Gastrocnemius medialis (tissue), 4 donors: Measurements from ENCODE around the gene NUBP1. TPM values are rescaled to one million over a fixed set of nuclear protein-coding genes. Genes with fewer than 3 reads are reported as not detected.

ENCODE experiments used
- ATAC-seq, 2 donors: fragments of 150-250 bp; one replicate each; pipeline ENCODE4 v1.9.1; 2016
- DNase-seq, 2 donors: peaks; one replicate each; pipeline ENCODE4 v3.0.0-alpha.2; 2019
- H3K27ac ChIP-seq, 4 donors: fragments of 200-600 bp; sonication (generic); 1 replicate in 1 of 4; 2 replicates in 3 of 4; pipeline ENCODE4 v1.5.1; 2016 to 2018; ENCODE audit warnings: mild to moderate bottlenecking in 2 of 4, moderate library complexity in 1 of 4
- H3K27me3 ChIP-seq, 3 donors: fragments of 200-600 bp; sonication (generic) in 2 of 3; 1 replicate in 1 of 3; 2 replicates in 2 of 3; pipeline versions ENCODE4 v1.5.1 to v1.6.0; 2016 to 2019; ENCODE audit warnings: mild to moderate bottlenecking in 1 of 3, moderate library complexity in 1 of 3
- H3K36me3 ChIP-seq, 2 donors: fragments of 200-600 bp; sonication (generic) in 1 of 2; one replicate each; pipeline ENCODE4 v1.5.1; 2017 to 2018
- H3K4me1 ChIP-seq, 2 donors: fragments of 200-600 bp; sonication (generic) in 1 of 2; one replicate each; pipeline ENCODE4 v1.5.1; 2016 to 2017; ENCODE audit warnings: mild to moderate bottlenecking in 2 of 2
- H3K4me3 ChIP-seq, 4 donors: fragments of 200-600 bp; sonication (generic) in 3 of 4; 1 replicate in 1 of 4; 2 replicates in 3 of 4; pipeline ENCODE4 v1.5.1; 2016 to 2019; ENCODE audit warnings: mild to moderate bottlenecking in 2 of 4
- H3K9me3 ChIP-seq, 3 donors: fragments of 200-600 bp; sonication (generic) in 2 of 3; 1 replicate in 1 of 3; 2 replicates in 2 of 3; pipeline ENCODE4 v1.5.1; 2016 to 2019
- CTCF ChIP-seq, 5 experiments: fragments of 450-650 bp in 3 of 5; fragments of 200-600 bp in 2 of 5; sonication (generic) in 2 of 5; IDR thresholded peaks in 4 of 5; conservative IDR thresholded peaks in 1 of 5; 1 replicate in 4 of 5; 2 replicates in 1 of 5; pipeline ENCODE4 v1.5.1; 2016 to 2019; ENCODE audit warnings: antibody characterized with exemption in 5 of 5, mild to moderate bottlenecking in 3 of 5, moderate library complexity in 3 of 5
- POLR2A ChIP-seq, 2 donors: fragments of 450-650 bp; IDR thresholded peaks; one replicate each; pipeline ENCODE4 v1.6.1; 2017; ENCODE audit warnings: antibody characterized with exemption in 2 of 2, mild to moderate bottlenecking in 2 of 2, moderate library complexity in 2 of 2
- in situ Hi-C, 4 donors: fragments of 200-750 bp; cut with MboI; loops; one replicate each; pipeline versions ENCODE4 v1.15.0 to v1.8.0; 2017; ENCODE audit warnings: low sequenced_read_pairs in 4 of 4
- intact Hi-C: fragments of 100-400 bp; cut with DNase I; formaldehyde crosslinking; loops from one replicate; pipeline ENCODE4 v1.15.1; 2023; ENCODE audit warnings: low total_unique reads
- total RNA-seq, 4 donors: library from RNA; depleted of rRNA; stranded (reverse); fragments of >200 nt; gene quantifications; one replicate each; pipeline versions ENCODE4 v1.1.0 to v1.2.3, GENCODE V29; 2016

Gene NUBP1
- total RNA-seq, 4 donors from 2014 or later: 19.2 to 38.5 (median 26.9) TPM

GRCh38 chr16:10762336-10763016 lies 18.8 kb downstream of the NUBP1 start:
- H3K4me1 ChIP-seq: no peaks in the 10 kb centered on the region
- TF ChIP-seq CTCF (IDR thresholded peaks at IDR 0.05 in 4 of 5, conservative IDR thresholded peaks at IDR 0.05 in 1 of 5) (no peak), POLR2A (IDR thresholded peaks at IDR 0.05) (no peak)
- intact Hi-C loops: no loop called here
- no peak for DNase-seq
- no peaks in the 10 kb centered on the region for H3K27me3 ChIP-seq
- in situ Hi-C loops: no loop called here
- H3K36me3 ChIP-seq: peaks cover 0 to 85% of the 10 kb centered on the region in 2 donors
- H3K27ac ChIP-seq: no peak overlapping the region
- no peaks in the 10 kb centered on the region for H3K9me3 ChIP-seq
- ATAC-seq: no peak
- H3K4me3 ChIP-seq: no peak overlapping the region

- intact Hi-C loops: no loop called here
- in situ Hi-C loops: no loop called here
- Histone ChIP-seq H3K4me1 (no peaks in the 10 kb centered on the region), H3K4me3 (no peak overlapping the region), H3K36me3 (peaks cover 0 to 85% of the 10 kb centered on the region in 2 donors), H3K9me3 (no peaks in the 10 kb centered on the region), H3K27me3 (no peaks in the 10 kb centered on the region), H3K27ac (no peak overlapping the region)
- TF ChIP-seq POLR2A (IDR thresholded peaks at IDR 0.05) (no peak), CTCF (IDR thresholded peaks at IDR 0.05 in 4 of 5, conservative IDR thresholded peaks at IDR 0.05 in 1 of 5) (no peak)
- ATAC-seq: no peak
- DNase-seq: no peak
Measured at GRCh38 chr16:10763456-10763855, 19.8 kb downstream of the NUBP1 start.

GRCh38 chr16:10765772-10766171 lies 22.1 kb downstream of the NUBP1 start:
- Histone ChIP-seq H3K9me3 (no peaks in the 10 kb centered on the region), H3K4me3 (no peak overlapping the region), H3K36me3 (peaks cover 0 to 73% of the 10 kb centered on the region in 2 donors), H3K4me1 (no peaks in the 10 kb centered on the region), H3K27me3 (no peaks in the 10 kb centered on the region), H3K27ac (no peak overlapping the region)
- ATAC-seq (no peak), DNase-seq (no peak)
- in situ Hi-C loops (no loop called here), intact Hi-C loops (no loop called here)
- TF ChIP-seq POLR2A (IDR thresholded peaks at IDR 0.05) (no peak), CTCF (IDR thresholded peaks at IDR 0.05 in 4 of 5, conservative IDR thresholded peaks at IDR 0.05 in 1 of 5) (no peak)

GRCh38 chr16:10767127-10767526 lies 23.5 kb downstream of the NUBP1 start:
- intact Hi-C loops: no loop called here

More at GRCh38 chr16:10767127-10767526, 23.5 kb downstream of the NUBP1 start:
- TF ChIP-seq POLR2A (IDR thresholded peaks at IDR 0.05) (no peak), CTCF (IDR thresholded peaks at IDR 0.05 in 4 of 5, conservative IDR thresholded peaks at IDR 0.05 in 1 of 5) (no peak)
- Histone ChIP-seq H3K4me3 (no peak overlapping the region), H3K27ac (no peak overlapping the region), H3K36me3 (peaks cover 0 to 59% of the 10 kb centered on the region in 2 donors), H3K4me1 (no peaks in the 10 kb centered on the region), H3K27me3 (no peaks in the 10 kb centered on the region), H3K9me3 (no peaks in the 10 kb centered on the region)
- in situ Hi-C loops: no loop called here
- no peak for DNase-seq
- no peak for ATAC-seq
